NOMO-1 treated with dmso at 0.1 percent for 144 hours (cell line): ENCODE data around the gene OLFM1.

ENCODE experiments used
- DNase-seq: peaks from one replicate; lab custom pipeline; 2025; ENCODE audit not compliant: unreplicated experiment; lab: John Stamatoyannopoulos, UW

The OLFM1 gene

DNA sequence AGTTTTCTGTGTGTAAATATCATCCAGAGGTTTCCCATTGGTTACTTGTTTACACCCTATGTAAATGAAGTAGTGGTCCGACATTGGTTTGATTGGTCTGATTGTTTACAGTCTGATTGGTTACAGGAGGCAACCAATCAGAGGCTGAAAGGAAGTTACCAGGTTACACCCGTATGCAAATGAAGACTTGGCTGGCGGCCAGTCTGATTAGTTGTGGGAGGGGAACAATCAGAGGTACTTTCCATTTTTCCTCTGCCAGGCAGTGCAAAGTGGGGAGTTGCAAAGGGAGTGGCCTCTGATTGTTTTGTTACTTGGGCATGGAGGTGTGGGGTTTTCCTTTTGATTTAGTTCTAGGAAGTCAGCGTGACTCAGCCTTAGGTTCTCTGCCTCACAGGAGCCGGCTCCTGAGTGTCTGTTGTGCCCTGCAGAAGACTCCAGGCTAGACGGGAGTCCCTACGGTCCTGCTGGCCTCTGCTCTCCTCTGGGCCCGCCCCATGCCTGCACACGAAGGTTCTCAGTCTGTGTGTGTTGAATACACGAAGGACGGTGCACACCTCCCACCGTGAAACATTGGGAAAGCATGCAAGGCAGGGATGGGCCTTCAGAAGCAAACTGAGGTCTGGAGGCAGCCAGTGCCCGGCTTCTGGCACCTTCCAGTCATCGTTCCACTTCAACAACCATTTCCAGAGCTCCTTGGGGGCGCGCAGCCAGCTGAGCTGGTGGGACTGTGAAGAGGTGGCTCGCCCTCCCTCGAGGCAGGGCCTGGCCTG lies 42.9 kb downstream of the OLFM1 start:
- DNase-seq, result no peak

GRCh38 chr9:135131488-135131887 lies 44.0 kb downstream of the OLFM1 start:
- DNase-seq, result no peak

DNA sequence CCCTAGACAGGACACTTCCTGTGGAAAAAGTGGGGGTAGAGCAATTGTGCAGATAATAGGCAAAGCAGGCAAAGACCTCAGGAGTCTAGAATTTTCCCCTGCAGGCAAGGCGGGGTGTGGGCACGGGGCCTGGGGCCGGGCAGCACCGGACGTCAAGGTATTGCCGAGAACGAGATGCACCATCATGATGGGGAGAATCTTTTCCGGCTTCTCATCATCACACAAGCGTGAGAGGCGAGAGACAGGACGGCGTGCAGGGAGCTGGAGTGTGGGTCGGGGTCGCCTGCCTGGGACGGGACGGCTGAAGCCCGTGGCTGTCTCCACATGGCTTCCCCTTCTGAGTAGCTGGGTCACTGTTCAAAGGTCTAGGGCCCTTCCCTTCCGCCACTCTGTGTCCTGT lies 44.5 kb downstream of the OLFM1 start:
- DNase-seq, result no peak

DNA sequence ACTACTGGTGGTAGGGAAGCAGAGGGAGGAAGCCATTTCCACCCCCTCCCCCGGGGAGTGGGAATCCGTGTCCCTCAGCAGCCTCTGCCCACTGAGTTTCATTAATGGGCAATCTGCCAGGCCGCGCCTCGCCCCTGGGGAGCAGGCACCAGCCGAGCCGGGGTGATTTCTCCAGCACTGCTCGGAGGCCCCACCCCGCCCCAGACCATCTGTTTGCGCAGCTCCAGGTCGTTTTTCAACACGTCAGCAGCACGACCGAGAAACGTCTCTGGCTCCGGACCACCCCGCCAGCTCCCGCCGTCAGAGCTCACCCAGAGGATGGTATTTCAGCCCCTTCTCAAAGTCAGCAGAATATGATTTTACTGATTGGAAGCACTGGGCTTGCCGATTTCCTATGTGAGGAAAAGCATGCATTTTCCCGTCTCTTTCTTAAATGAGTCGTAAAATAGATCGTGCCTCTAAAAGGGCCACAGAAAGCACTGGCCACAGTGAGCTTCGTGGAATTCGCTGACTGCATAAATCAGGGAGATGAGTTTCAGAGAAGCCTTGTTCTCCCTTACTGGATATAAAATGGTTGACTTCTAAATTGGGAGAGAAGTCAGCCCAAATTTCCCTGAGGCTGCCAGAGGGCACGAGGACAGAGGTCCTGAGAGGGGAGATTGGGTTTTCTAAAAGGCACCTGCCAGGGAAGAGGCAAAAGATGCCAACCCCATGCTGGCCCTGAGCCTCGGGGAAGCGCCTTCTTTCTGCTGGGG lies 47.0 kb downstream of the OLFM1 start:
- no peak for DNase-seq

GRCh38 chr9:135135171-135135928 lies 47.9 kb downstream of the OLFM1 start:
- no peak for DNase-seq

- no peak for DNase-seq
Observed at GRCh38 chr9:135135929-135136315, 48.5 kb downstream of the OLFM1 start.

DNA sequence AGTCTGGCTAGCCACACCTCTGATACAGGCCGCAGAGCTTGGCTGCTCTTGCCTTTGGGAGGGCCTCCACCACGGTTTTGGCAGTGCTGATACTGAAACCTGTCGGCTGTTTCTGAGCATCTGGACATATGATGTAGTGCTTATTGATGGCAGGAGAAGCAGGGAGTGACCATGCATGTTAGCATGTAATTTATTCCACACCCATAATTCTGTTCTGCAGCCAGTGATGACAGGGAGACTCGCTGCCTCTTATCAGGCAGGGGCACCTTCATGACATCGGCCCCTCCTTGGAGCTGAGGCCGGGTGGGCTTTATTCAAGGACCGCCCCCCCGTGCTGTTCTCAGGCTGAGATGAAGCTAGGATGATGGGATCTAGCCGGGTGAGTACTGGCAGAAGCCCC lies 49.0 kb downstream of the OLFM1 start:
- DNase-seq, result no peak

GRCh38 chr9:135136991-135137832 lies 49.7 kb downstream of the OLFM1 start:
- no peak for DNase-seq

DNA sequence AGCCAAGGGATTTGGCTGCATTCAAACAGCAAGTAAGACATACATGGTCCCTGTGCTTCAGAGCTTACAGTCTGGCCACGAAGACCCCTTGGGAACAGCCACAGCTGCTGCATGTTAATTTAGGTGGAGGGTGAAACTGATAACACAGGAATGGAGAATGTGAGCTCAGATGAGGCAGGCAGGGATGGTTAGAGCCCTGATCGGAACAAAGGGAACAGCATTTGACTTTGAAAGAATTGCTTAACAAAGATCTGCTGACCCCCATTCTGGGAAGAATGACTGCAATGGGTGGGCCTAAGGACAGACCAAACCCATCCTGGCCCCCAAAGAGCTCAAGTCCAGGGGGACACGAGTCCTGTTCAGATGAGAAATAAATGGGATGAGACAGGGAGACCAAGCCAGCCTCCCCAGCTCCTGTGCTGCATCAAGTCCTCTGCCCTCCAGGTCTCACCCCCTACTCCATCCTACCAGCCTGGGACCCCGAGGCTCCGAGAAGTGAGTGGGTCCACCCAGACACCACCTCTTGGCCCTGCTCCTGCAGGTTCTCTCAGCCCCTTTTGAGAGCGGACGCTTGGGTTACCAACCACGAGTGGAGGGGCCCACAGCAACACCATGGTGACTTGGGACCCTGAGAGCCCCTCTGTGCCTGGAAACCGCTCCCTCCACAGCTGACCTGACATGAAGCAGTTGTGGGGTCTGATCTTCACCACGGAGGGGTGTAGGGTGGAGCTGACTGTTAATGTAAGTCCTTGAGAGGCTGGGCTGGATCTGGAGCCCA lies 50.8 kb downstream of the OLFM1 start:
- no peak for DNase-seq

GRCh38 chr9:135139366-135139959 lies 52.0 kb downstream of the OLFM1 start:
- DNase-seq, result no peak

DNA sequence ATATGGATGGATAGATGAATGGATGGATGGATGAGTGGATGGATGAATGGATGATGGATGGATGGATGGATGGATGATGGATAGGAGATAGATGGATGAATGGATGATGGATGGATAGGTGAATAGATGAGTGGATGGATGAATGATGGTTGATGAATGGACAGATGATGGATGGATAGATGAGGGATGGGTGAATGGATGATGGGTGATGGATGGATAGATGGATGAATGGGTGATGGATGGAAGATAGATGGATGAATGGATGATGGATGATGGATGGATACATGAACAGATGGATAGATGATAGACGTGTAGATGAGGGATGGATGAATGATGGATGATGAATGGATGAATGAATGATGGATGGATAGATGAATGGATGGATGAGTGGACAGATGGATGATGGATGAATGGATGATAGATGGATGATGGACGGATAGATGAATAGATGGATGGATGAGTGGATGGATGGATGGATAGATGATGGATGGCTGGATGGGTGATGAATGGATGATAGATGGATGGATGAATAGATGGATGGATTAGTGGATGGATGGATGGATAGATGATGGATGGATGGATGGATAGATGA lies 53.8 kb downstream of the OLFM1 start:
- no peak for DNase-seq

GRCh38 chr9:135144581-135145170 lies 57.2 kb downstream of the OLFM1 start:
- DNase-seq, result no peak

- DNase-seq, result no peak
Observed at GRCh38 chr9:135145312-135145711, 57.8 kb downstream of the OLFM1 start.

- no peak for DNase-seq
Observed at GRCh38 chr9:135146241-135146640, 58.8 kb downstream of the OLFM1 start.

- DNase-seq, result no peak
Observed at GRCh38 chr9:135146766-135147473, 59.5 kb downstream of the OLFM1 start.

- DNase-seq, result no peak
Observed at GRCh38 chr9:135147474-135147805, 60.0 kb downstream of the OLFM1 start.

GRCh38 chr9:135147938-135148337 lies 60.5 kb downstream of the OLFM1 start:
- DNase-seq, result no peak

- no peak for DNase-seq
Observed at GRCh38 chr9:135148386-135148785, 60.9 kb downstream of the OLFM1 start.
